ENCODE data around the gene CFAP157. TPM values are rescaled to one million over a fixed set of nuclear protein-coding genes. Genes with fewer than 3 reads are reported as not detected.
"Not testable (repeated sequence)": the region's sequence is repeated elsewhere in the genome, so short reads cannot be mapped to it uniquely, and the experiment has no call there.

The CFAP157 gene
- total and polyA plus RNA-seq, 2 experiments from 2014 or later, result 0.51 TPM; not detected in 1

DNA sequence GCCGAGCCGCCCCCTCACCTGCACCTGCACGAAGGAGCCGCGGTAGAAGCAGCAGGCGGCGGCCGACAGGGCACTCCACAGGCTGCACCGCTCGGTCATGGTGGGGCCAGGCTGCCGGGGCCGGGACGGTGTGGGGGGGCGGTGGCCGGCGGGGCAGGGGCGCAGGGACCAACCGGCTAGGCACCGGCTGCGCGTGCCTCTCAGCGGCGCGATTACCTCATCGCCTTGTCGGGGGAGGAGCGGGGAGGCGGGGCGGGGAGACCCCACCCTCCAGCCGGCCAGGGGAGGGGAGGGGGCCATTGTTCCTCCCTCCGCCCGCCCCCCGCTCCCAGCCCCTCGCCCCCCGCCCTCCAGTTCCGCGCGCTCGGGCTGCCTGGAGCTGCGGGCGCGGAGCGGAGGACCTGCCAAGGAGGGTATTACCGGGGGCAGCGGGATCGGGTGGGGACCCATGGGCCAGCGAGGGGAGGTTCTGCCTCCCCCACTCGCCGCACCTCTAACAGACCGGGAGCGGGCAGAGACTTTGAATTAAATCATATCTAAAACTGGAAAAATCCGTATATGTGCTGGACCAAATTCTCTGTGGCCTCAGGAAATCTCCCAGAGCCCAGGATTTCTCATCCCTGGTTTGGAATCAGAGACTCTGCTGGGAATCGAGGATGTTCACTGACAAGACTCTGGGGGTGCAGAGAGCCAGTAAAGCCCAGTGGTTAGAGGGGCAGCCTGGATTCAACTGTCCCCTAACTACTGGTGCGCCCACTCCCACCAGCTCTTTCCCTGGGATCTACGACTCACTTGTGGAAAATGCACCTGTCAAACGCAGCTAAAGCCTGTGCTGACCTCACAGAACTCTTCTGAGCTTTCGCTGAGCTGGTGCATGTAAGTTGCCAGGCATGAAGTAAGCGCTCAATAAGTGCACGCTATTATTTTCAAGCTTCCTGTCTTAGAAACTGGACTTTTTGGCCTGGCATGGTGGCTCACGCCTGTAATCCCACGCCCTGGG lies 48.6 kb downstream of the CFAP157 start:
- WGBS (ENCODE audit: low lambda C conversion rate, missing lambda C conversion rate), result 25% methylated on average over 22 of the region's 61 CpGs

DNA sequence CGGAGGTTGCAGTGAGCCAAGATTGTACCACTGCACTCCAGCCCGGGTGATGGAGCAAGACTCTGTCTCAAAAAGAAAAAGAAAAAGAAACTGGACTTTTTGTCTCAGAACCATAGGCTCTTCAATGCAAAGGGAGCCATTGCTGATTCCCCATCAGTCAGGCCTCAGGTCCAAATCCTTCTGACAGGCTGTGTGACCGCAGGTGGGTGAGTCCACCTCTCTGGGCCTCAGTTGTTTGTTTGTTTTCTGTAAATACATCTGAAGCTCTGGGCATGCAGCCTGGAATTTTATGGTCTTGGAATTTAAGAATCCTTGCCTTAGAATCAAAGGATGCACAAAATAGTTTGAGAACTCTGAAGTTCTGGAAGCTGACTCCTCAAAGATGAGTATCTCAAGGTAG lies 49.4 kb downstream of the CFAP157 start:
- Histone ChIP-seq H3K4me3 (no peak overlapping the region), H3K79me2 (no peaks in the 10 kb centered on the region), H3K9me3 (ENCODE audit: low read depth) (no peaks in the 10 kb centered on the region), H3K9me2 (replicated peaks; ENCODE audit: insufficient read depth) (no peaks in the 10 kb centered on the region), H3K27ac (no peak overlapping the region), H4K20me1 (ENCODE audit: insufficient read depth, poor library complexity, severe bottlenecking) (no peaks in the 10 kb centered on the region), H3K4me2 (no peak overlapping the region), H3K4me1 (ENCODE audit: insufficient read depth) (no peaks in the 10 kb centered on the region), H3K27me3 (peaks cover 47% of the 10 kb centered on the region), H2AFZ (no peak overlapping the region), H3K36me3 (replicated peaks; ENCODE audit: insufficient read depth, low read depth) (no peaks in the 10 kb centered on the region)
- DNase-seq (ENCODE audit: low spot score), result no peak
- WGBS (ENCODE audit: low lambda C conversion rate, missing lambda C conversion rate), result 100% methylated on average over 3 of the region's 3 CpGs
- TF ChIP-seq, protein P1, sequence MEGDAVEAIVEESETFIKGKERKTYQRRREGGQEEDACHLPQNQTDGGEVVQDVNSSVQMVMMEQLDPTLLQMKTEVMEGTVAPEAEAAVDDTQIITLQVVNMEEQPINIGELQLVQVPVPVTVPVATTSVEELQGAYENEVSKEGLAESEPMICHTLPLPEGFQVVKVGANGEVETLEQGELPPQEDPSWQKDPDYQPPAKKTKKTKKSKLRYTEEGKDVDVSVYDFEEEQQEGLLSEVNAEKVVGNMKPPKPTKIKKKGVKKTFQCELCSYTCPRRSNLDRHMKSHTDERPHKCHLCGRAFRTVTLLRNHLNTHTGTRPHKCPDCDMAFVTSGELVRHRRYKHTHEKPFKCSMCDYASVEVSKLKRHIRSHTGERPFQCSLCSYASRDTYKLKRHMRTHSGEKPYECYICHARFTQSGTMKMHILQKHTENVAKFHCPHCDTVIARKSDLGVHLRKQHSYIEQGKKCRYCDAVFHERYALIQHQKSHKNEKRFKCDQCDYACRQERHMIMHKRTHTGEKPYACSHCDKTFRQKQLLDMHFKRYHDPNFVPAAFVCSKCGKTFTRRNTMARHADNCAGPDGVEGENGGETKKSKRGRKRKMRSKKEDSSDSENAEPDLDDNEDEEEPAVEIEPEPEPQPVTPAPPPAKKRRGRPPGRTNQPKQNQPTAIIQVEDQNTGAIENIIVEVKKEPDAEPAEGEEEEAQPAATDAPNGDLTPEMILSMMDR (IDR thresholded peaks at IDR 0.05; ENCODE audit: poor library complexity), result no peak
- TF ChIP-seq EZH2phosphoT487 (IDR thresholded peaks at IDR 0.05; ENCODE audit: low read depth, severe bottlenecking, unreplicated experiment), result no peak
- TF ChIP-seq EZH2 (IDR thresholded peaks at IDR 0.05; ENCODE audit: borderline replicate concordance), result no peak

More for the DNA sequence above, 48.6 kb downstream of the CFAP157 start:
- no peak for DNase-seq (ENCODE audit: low spot score)
- TF ChIP-seq EZH2 (IDR thresholded peaks at IDR 0.05; ENCODE audit: borderline replicate concordance) (no peak), EZH2phosphoT487 (IDR thresholded peaks at IDR 0.05; ENCODE audit: low read depth, severe bottlenecking, unreplicated experiment) (peak; percentile 24)
- TF ChIP-seq, protein P1 (IDR thresholded peaks at IDR 0.05; ENCODE audit: poor library complexity), result no peak
- peaks cover 43% of the 10 kb centered on the region for H3K27me3 ChIP-seq
- H3K36me3 ChIP-seq (replicated peaks; ENCODE audit: insufficient read depth, low read depth), result no peaks in the 10 kb centered on the region
- H3K27ac ChIP-seq, result no peak overlapping the region
- H2AFZ ChIP-seq, result no peak overlapping the region
- peak overlapping the region; percentile 80 for H3K4me2 ChIP-seq
- no peaks in the 10 kb centered on the region for H4K20me1 ChIP-seq (ENCODE audit: insufficient read depth, poor library complexity, severe bottlenecking)
- no peaks in the 10 kb centered on the region for H3K9me3 ChIP-seq (ENCODE audit: low read depth)
- no peaks in the 10 kb centered on the region for H3K9me2 ChIP-seq (replicated peaks; ENCODE audit: insufficient read depth)
- H3K79me2 ChIP-seq, result no peaks in the 10 kb centered on the region
- H3K4me3 ChIP-seq, result no peak overlapping the region
- H3K4me1 ChIP-seq (ENCODE audit: insufficient read depth), result no peaks in the 10 kb centered on the region

GRCh38 chr9:127756776-127757175 lies 50.0 kb downstream of the CFAP157 start:
- peaks cover 47% of the 10 kb centered on the region for H3K27me3 ChIP-seq
- H3K9me2 ChIP-seq (replicated peaks; ENCODE audit: insufficient read depth); H3K79me2 ChIP-seq; H3K4me2 ChIP-seq; H3K4me1 ChIP-seq (ENCODE audit: insufficient read depth); H4K20me1 ChIP-seq (ENCODE audit: insufficient read depth, poor library complexity, severe bottlenecking); H3K9me3 ChIP-seq (ENCODE audit: low read depth); DNase-seq (ENCODE audit: low spot score); H2AFZ ChIP-seq; H3K27ac ChIP-seq; H3K4me3 ChIP-seq; H3K36me3 ChIP-seq (replicated peaks; ENCODE audit: insufficient read depth, low read depth): not testable (repeated sequence)
- 87% methylated on average over 11 of the region's 11 CpGs for WGBS (ENCODE audit: low lambda C conversion rate, missing lambda C conversion rate)

- H3K4me2 ChIP-seq, result no peak overlapping the region
- DNase-seq (ENCODE audit: low spot score), result no peak
- 74% methylated on average over 5 of the region's 5 CpGs for WGBS (ENCODE audit: low lambda C conversion rate, missing lambda C conversion rate)
- no peaks in the 10 kb centered on the region for H3K36me3 ChIP-seq (replicated peaks; ENCODE audit: insufficient read depth, low read depth)
- no peak overlapping the region for H2AFZ ChIP-seq
- no peaks in the 10 kb centered on the region for H3K79me2 ChIP-seq
- no peak overlapping the region for H3K4me3 ChIP-seq
- H3K9me3 ChIP-seq (ENCODE audit: low read depth), result no peaks in the 10 kb centered on the region
- no peak overlapping the region for H3K27ac ChIP-seq
- no peaks in the 10 kb centered on the region for H4K20me1 ChIP-seq (ENCODE audit: insufficient read depth, poor library complexity, severe bottlenecking)
- H3K4me1 ChIP-seq (ENCODE audit: insufficient read depth), result no peaks in the 10 kb centered on the region
- no peaks in the 10 kb centered on the region for H3K9me2 ChIP-seq (replicated peaks; ENCODE audit: insufficient read depth)
- no peak for TF ChIP-seq EZH2phosphoT487 (IDR thresholded peaks at IDR 0.05; ENCODE audit: low read depth, severe bottlenecking, unreplicated experiment)
- peaks cover 35% of the 10 kb centered on the region for H3K27me3 ChIP-seq
Measured at GRCh38 chr9:127758843-127759242, 52.1 kb downstream of the CFAP157 start.

Measured in hepatocyte (in vitro differentiated cells).